NCI-H774 (cell line): ENCODE data around the gene RABGAP1.

Source experiments
- DNase-seq: peaks from one replicate; lab custom pipeline; 2025; lab: John Stamatoyannopoulos, UW

The RABGAP1 gene

GRCh38 chr9:123046406-123047195 is 105.8 kb downstream of the RABGAP1 start:
- no peak for DNase-seq

GRCh38 chr9:123048748-123049147 is 107.9 kb downstream of the RABGAP1 start:
- no peak for DNase-seq

GRCh38 chr9:123049589-123050222 is 108.9 kb downstream of the RABGAP1 start:
- no peak for DNase-seq

- DNase-seq, result no peak
Measured at GRCh38 chr9:123053046-123053445, 112.2 kb downstream of the RABGAP1 start.

- DNase-seq, result no peak
Measured at GRCh38 chr9:123053711-123054110, 112.9 kb downstream of the RABGAP1 start.

- DNase-seq, result no peak
Measured at GRCh38 chr9:123058834-123059233, 118.0 kb downstream of the RABGAP1 start.

GRCh38 chr9:123059472-123060220 is 118.8 kb downstream of the RABGAP1 start:
- no peak for DNase-seq

GRCh38 chr9:123061216-123061615 is 120.4 kb downstream of the RABGAP1 start:
- no peak for DNase-seq

- DNase-seq, result no peak
Measured at GRCh38 chr9:123062351-123063176, 121.7 kb downstream of the RABGAP1 start.

- no peak for DNase-seq
Measured at GRCh38 chr9:123063177-123063598, 122.4 kb downstream of the RABGAP1 start.

- no peak for DNase-seq
Measured at GRCh38 chr9:123063896-123064295, 123.1 kb downstream of the RABGAP1 start.

- no peak for DNase-seq
Measured at GRCh38 chr9:123064716-123065115, 123.9 kb downstream of the RABGAP1 start.

GRCh38 chr9:123065196-123065595 is 124.4 kb downstream of the RABGAP1 start:
- no peak for DNase-seq

GRCh38 chr9:123067136-123067535 is 126.3 kb downstream of the RABGAP1 start:
- no peak for DNase-seq

GRCh38 chr9:123069010-123069481 is 128.2 kb downstream of the RABGAP1 start:
- DNase-seq, result no peak

- DNase-seq, result no peak
Measured at GRCh38 chr9:123070198-123070597, 129.4 kb downstream of the RABGAP1 start.

GRCh38 chr9:123072407-123072995 is 131.7 kb downstream of the RABGAP1 start:
- no peak for DNase-seq

GRCh38 chr9:123073441-123073840 is 132.6 kb downstream of the RABGAP1 start:
- no peak for DNase-seq

- DNase-seq, result no peak
Measured at GRCh38 chr9:123073991-123074422, 133.2 kb downstream of the RABGAP1 start.

- no peak for DNase-seq
Measured at GRCh38 chr9:123074628-123075027, 133.8 kb downstream of the RABGAP1 start.

- no peak for DNase-seq
Measured at GRCh38 chr9:123080444-123080843, 139.6 kb downstream of the RABGAP1 start.
